Small intestine (tissue), 7 donors: ENCODE data around the gene ERP29. TPM values are rescaled to one million over a fixed set of nuclear protein-coding genes. Genes with fewer than 3 reads are reported as not detected.

Experiments used
- DNase-seq, 2 donors: peaks; one replicate each; pipeline versions ENCODE4 v3.0.0 to v3.0.0-alpha.2; 2013
- FAIRE-seq: peaks from 2 replicates; lab custom pipeline; 2012; peaks lifted over from hg19 to GRCh38; lab: Jason Lieb, UNC
- H3K27ac ChIP-seq, 3 donors: one replicate each; pipeline ENCODE4 v1.5.1; 2013; ENCODE audit warnings: low read length in 2 of 3, mild to moderate bottlenecking in 2 of 3, control low read depth in 1 of 3, inconsistent platforms in 1 of 3, low read depth in 1 of 3, moderate library complexity in 1 of 3
- H3K27me3 ChIP-seq, 3 donors: one replicate each; pipeline ENCODE4 v1.6.1; 2013; ENCODE audit warnings: low read length in 3 of 3, inconsistent platforms in 1 of 3; ENCODE audit not compliant: control insufficient read depth in 3 of 3, insufficient read depth in 3 of 3
- H3K36me3 ChIP-seq, 3 donors: one replicate each; pipeline ENCODE4 v1.6.1; 2013; ENCODE audit warnings: low read length in 3 of 3, inconsistent platforms in 1 of 3, low read depth in 1 of 3, mild to moderate bottlenecking in 1 of 3, moderate library complexity in 1 of 3; ENCODE audit not compliant: control insufficient read depth in 3 of 3, insufficient read depth in 2 of 3
- H3K4me1 ChIP-seq, 3 donors: one replicate each; pipeline ENCODE4 v1.6.1; 2013; ENCODE audit warnings: low read length in 2 of 3, inconsistent platforms in 1 of 3, low read depth in 1 of 3, mild to moderate bottlenecking in 1 of 3, moderate library complexity in 1 of 3; ENCODE audit not compliant: control insufficient read depth in 3 of 3, insufficient read depth in 2 of 3
- H3K4me3 ChIP-seq, 3 donors: one replicate each; pipeline ENCODE4 v1.5.1; 2013; ENCODE audit warnings: low read length in 3 of 3, control low read depth in 1 of 3, inconsistent platforms in 1 of 3, low read depth in 1 of 3, mild to moderate bottlenecking in 1 of 3, moderate library complexity in 1 of 3
- H3K9me3 ChIP-seq, 2 donors: one replicate each; pipeline ENCODE4 v1.6.1; 2013; ENCODE audit warnings: low read depth in 1 of 2, low read length in 1 of 2; ENCODE audit not compliant: control insufficient read depth in 2 of 2, insufficient read depth in 1 of 2
- WGBS, 3 donors: extraction: QIAGEN DNeasy Blood & Tissue Kit; methylation state at CpG; one replicate each; pipeline ENCODE4 v1.1.7; 2013; 5-methylcytosine and 5-hydroxymethylcytosine counted together
- polyA plus RNA-seq, 4 donors: library from polyadenylated mRNA; stranded (reverse) in 3 of 4; unstranded in 1 of 4; fragments of 200-250 nt in 3 of 4; fragments of 120-200 nt in 1 of 4; gene quantifications; one replicate each; pipeline versions ENCODE4 v1.2.1 to v1.2.3, GENCODE V29; 2013
- donor health status: healthy with polysubstance abuse.
- donor health status: control.
- donor health status: control.
- donor health status: Bipolar disorder and iron deficiency.
- donor health status: healthy.

The ERP29 gene
- polyA plus RNA-seq, 4 donors = 64.9 to 213 (median 144) TPM

DNA sequence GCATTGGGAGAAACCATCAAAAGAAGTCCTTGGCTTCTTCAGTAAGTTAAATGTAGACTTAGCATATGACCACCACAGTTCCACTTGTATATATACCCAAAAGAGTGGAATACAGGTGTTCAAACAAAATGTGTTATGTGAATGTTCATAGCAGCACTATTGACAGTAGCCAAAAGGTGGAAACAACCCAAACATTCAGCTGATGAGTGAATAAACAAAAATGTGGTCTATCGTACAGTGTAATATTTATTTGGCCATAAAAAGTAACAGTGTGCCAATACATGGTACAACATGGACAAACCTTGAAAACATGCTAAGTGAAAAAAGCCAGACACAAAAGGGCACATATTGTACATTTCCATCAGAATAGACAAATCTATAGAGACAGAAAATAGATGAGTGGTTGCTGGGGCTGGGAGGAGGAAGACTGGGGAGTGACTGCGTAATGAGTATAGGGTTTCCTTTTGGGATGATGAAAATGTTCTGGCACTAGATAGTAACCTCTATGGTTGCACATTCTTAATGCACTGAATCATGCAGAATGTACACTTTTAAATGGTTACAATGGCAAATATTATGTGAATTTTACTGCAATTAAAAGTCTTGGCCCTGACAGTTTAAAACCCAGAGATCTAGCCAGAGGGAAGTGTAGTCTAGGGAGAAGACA lies 5.5 kb downstream of the ERP29 start:
- no peak for FAIRE-seq

DNA sequence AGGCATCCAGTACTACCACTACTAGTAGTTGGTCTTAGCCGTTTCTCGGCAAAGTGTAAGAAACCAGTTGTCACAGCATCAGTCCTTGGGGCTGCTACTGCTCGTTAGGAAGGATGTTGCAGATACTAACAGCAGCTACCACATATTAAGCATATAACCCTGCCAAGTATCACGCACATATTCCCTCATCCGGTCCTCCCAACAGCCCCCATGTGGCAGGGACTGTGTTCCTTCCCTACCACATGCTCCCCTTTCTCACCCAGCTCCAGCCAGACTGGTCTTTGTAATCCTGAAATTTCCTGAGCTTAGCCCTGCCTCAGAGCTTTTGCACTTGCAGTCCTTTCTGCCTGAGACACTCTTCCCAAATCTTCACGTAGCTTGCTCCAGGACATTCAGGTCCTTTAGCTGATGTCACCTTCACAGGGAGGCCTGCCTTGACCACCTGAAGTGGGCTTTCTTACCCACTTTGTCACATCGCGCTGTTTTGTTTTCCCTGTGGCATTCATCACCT lies 7.8 kb downstream of the ERP29 start:
- 89 to 90% (median 89%) methylated on average over 8 of the region's 8 CpGs for WGBS, 3 donors
- no peaks in the 10 kb centered on the region for H3K27me3 ChIP-seq
- no peak overlapping the region for H3K4me3 ChIP-seq
- DNase-seq (no peak), FAIRE-seq (no peak)
- no peaks in the 10 kb centered on the region for H3K9me3 ChIP-seq
- no peaks in the 10 kb centered on the region for H3K4me1 ChIP-seq
- no peak overlapping the region for H3K27ac ChIP-seq
- H3K36me3 ChIP-seq = peaks cover 17 to 29% (median 28%) of the 10 kb centered on the region in 3 donors

More for the DNA sequence above, 5.5 kb downstream of the ERP29 start:
- Histone ChIP-seq H3K27ac (no peak overlapping the region), H3K4me1 (peaks cover 0 to 5% (median 3%) of the 10 kb centered on the region in 3 donors), H3K27me3 (no peaks in the 10 kb centered on the region), H3K36me3 (peaks cover 11 to 29% (median 26%) of the 10 kb centered on the region in 3 donors), H3K4me3 (no peak overlapping the region), H3K9me3 (no peaks in the 10 kb centered on the region)
- DNase-seq = no peak
- WGBS, 3 donors = 76 to 90% (median 77%) methylated on average over 2 of the region's 2 CpGs

DNA sequence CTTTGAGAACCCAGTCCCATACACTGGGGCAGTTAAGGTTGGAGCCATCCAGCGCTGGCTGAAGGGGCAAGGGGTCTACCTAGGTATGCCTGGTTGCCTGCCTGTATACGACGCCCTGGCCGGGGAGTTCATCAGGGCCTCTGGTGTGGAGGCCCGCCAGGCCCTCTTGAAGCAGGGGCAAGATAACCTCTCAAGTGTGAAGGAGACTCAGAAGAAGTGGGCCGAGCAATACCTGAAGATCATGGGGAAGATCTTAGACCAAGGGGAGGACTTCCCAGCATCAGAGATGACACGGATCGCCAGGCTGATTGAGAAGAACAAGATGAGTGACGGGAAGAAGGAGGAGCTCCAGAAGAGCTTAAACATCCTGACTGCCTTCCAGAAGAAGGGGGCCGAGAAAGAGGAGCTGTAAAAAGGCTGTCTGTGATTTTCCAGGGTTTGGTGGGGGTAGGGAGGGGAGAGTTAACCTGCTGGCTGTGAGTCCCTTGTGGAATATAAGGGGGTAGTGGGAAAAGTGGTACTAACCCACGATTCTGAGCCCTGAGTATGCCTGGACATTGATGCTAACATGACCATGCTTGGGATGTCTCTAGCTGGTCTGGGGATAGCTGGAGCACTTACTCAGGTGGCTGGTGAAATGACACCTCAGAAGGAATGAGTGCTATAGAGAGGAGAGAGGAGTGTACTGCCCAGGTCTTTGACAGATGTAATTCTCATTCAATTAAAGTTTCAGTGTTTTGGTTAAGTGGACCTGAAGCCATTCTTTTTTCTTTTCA lies 9.2 kb downstream of the ERP29 start:
- Histone ChIP-seq H3K4me1 (no peaks in the 10 kb centered on the region), H3K36me3 (peaks cover 17 to 26% (median 25%) of the 10 kb centered on the region in 3 donors), H3K27me3 (no peaks in the 10 kb centered on the region), H3K27ac (no peak overlapping the region), H3K9me3 (no peaks in the 10 kb centered on the region), H3K4me3 (no peak overlapping the region)
- FAIRE-seq (no peak), DNase-seq (no peak)
- whole genome bisulfite sequencing, 3 donors = 87 to 92% (median 89%) methylated on average over 11 of the region's 11 CpGs

DNA sequence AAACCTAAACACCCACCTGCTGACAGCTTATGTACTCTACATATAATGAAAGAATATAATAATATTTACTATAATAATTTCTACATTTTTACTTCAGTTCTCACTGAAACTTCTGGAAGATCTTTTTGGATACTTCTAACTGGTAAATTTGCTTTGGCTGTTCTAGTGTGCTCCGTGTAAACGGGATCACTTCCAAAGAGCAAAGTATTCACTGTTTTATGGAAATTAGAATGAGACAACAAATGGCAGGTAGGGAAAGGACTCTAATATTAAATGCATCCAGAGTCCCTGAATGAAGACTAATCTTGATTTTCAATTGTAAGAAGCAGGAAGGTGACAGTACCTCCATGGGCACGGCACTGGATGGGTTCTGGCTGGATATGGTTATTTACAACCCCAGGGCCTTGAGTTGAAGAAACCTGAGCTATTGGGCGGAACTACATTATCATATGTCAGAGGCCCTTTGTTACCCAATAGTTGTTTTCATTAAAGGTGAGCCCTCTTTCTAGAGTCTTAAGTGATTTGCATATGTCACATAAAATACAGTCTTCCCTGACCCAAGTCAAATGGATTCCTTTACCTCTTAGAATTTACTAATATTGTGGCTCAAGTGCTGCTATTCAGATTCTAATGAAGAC lies 10.7 kb downstream of the ERP29 start:
- no peak overlapping the region for H3K4me3 ChIP-seq
- no peaks in the 10 kb centered on the region for H3K9me3 ChIP-seq
- DNase-seq (no peak), FAIRE-seq (no peak)
- H3K4me1 ChIP-seq = no peaks in the 10 kb centered on the region
- WGBS, 3 donors = 88 to 91% (median 91%) methylated on average over 4 of the region's 4 CpGs
- peaks cover 17 to 28% (median 25%) of the 10 kb centered on the region in 3 donors for H3K36me3 ChIP-seq
- H3K27me3 ChIP-seq = no peaks in the 10 kb centered on the region
- H3K27ac ChIP-seq = no peak overlapping the region

DNA sequence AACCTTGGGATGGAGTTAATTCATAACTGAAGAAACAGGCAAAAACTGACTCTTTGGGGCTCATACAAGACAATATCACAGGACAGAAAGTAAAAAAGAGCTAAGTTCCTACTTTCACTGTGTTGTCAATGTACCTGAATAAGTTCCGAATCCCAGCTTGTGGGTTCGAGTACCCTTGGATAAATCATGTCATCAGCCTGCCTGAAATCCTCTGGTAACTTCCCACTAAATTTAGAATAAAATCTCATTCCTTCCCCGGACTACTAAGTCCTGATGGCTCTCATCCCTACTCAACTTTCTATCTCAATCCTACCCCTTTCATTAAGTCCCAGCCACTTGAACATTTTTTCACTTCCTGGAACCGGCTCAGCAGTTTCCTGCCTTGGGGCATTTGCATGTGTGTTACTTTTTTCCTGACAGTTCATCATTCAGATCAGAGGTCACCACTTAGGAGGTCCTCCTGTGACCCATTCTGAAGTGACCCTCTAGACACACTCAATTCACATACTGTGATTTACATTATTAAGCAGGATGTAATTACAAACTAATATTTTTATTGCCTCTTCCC lies 12.7 kb downstream of the ERP29 start:
- Histone ChIP-seq H3K4me3 (no peak overlapping the region), H3K27me3 (no peaks in the 10 kb centered on the region), H3K36me3 (peaks cover 21 to 24% (median 21%) of the 10 kb centered on the region in 3 donors), H3K27ac (no peak overlapping the region), H3K9me3 (no peaks in the 10 kb centered on the region), H3K4me1 (no peaks in the 10 kb centered on the region)
- no peak for FAIRE-seq
- WGBS, 3 donors = 74 to 83% (median 81%) methylated on average over 4 of the region's 4 CpGs
- DNase-seq = no peak

DNA sequence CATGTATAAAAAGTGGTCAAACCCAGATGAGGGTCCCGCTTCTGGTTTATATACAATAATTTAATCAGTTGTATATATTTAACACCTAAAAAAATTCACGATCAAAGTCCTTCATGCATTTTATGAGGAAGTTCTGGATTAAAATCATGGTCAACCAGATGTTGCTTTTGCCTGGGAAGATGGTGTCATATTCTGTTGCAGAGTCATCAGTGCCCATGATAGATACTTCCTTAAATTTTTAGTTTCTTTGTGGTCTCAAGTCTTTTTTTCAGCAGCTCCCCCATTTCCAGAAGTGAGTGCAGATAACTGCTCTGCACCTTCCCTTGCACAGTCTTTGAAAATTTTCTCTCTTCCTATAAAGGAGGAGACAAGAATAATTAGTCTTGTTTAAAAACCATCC lies 16.1 kb downstream of the ERP29 start:
- no peaks in the 10 kb centered on the region for H3K27me3 ChIP-seq
- H3K4me3 ChIP-seq = no peak overlapping the region
- no peaks in the 10 kb centered on the region for H3K4me1 ChIP-seq
- WGBS, 3 donors = 86 to 96% (median 91%) methylated on average over 2 of the region's 2 CpGs
- no peak overlapping the region for H3K27ac ChIP-seq
- FAIRE-seq (no peak), DNase-seq (no peak)
- peaks cover 14% of the 10 kb centered on the region in 3 donors for H3K36me3 ChIP-seq
- H3K9me3 ChIP-seq = no peaks in the 10 kb centered on the region

DNA sequence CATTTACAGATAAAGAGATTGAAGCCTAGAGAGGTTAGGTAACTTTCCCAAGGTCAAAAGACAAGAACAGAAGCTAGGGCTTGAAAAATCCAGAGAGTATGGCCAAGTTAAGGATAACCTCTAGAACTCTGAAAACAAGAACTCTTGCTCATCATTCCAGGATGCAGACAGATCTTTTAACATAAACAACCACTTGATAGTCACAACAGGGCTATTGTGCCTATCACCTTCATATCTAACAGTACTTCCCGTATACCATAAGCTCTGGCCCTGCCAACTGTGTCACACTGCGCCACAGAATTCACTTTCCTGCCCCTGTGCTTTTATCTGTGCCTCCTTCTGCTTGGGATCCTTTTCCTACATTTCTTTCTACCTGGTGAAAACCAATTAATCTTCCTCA lies 18.2 kb downstream of the ERP29 start:
- 67 to 75% (median 73%) methylated on average over 2 of the region's 2 CpGs for WGBS, 3 donors
- Histone ChIP-seq H3K36me3 (peaks cover 8 to 21% (median 14%) of the 10 kb centered on the region in 3 donors), H3K27ac (no peak overlapping the region), H3K9me3 (no peaks in the 10 kb centered on the region), H3K4me1 (no peaks in the 10 kb centered on the region), H3K4me3 (no peak overlapping the region), H3K27me3 (no peaks in the 10 kb centered on the region)
- no peak for DNase-seq
- FAIRE-seq = no peak

DNA sequence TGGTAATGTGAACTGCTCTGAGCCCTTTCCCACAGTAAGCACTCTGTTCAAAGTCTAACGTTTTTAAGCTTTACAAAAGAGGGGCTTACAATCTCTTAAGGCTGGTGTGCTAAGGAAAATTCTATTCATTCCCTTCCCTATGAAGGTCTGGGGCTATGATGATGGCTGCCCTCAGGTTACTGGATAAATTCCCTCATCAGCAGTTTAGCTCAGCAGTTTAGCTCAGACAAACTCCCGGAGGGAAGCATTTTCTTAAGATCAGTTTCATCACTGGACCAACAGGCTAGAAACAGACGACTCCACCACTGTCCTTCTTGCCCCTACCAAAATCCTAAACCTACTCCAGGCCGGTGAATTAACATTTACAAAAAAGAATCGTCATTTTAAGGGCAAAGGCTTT lies 19.1 kb downstream of the ERP29 start:
- Histone ChIP-seq H3K4me3 (no peak overlapping the region), H3K27me3 (no peaks in the 10 kb centered on the region), H3K4me1 (no peaks in the 10 kb centered on the region), H3K36me3 (peaks cover 8 to 24% (median 14%) of the 10 kb centered on the region in 3 donors), H3K9me3 (no peaks in the 10 kb centered on the region), H3K27ac (no peak overlapping the region)
- 90% methylated on average over 5 of the region's 5 CpGs for WGBS, 3 donors
- DNase-seq (no peak), FAIRE-seq (no peak)
